GM10847 (cell line): ENCODE measurements around the gene CA10.

Source experiments
- POLR2A ChIP-seq: IDR thresholded peaks from 2 replicates; pipeline ENCODE4 v1.6.1; 2011; ENCODE audit not compliant: insufficient read length; ENCODE audit errors: extremely low read depth

The CA10 gene

DNA sequence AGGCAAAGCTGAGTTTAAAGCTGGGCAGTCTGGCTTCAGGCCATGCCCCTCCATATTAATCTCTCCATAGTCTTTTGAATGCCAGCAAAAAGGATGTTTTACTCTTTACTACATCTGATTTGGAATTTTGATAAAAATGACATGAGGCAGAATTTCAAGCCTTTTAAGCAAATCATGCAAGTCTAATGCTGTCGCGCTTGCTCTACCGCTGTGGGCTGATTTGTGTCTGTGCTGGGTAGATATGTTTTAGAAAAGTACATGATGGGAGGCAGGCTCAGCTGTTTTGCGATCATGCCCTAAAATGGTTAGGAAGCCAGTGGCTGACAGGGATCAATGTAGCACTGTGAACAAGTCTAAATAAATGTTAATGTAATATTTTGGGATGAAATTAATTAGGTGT, 311.9 kb downstream of the CA10 start:
- TF ChIP-seq POLR2A: no peak

DNA sequence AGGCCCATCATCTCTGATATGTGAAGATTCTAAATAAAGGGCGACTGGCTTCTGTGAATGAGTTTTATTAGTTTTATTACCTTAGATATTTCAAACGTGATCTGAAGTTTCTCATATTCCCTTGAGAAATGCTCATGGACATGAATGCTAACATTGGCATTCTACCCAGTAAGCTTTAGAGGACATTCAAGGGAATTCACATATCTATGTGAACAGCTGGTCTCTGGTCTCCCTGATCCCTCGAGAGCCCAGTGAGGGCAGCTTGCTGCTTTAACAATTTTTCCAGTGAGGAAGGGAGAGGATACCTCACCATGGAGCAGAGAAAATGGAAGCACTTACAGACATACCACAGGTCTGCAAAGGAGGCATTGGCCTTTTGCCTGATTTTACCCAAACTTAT, 312.7 kb downstream of the CA10 start:
- no peak for TF ChIP-seq POLR2A

DNA sequence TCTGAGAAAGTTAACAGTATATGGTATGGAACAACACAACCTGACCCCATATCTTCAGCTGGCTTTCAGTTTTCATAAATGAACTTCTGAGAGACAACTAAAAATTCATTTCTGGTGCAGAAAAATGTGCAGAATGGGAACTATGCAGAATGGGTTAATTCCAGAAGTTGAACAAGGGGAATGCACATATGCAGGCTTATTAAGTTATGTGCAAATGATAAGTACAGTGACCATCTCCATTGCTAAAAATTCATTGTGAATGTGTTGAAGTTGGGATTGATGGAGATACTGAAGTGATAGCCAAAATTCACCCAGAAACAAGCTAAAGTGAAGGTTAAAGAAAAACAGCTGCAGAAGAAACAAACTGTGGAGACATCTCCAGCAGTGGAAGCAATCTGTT, 315.8 kb downstream of the CA10 start:
- no peak for TF ChIP-seq POLR2A

DNA sequence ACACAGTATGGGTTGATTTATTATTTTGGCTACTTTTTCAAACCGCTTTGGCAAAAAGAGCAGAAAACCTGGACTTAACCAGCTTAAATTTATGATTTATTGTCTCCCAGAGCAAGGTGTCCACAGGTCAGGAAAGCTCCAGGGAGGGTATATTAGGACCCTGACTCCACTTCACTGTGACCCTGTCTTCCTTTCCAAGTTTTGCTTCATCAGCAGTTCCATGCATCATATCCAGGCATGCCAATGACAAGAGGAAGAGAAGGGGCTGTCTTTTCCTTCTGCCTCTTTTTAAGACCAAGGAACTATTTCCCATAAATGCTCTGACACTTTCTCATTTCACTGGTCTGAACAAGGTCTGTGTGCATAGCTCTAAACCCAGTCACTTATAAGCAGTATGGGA, 316.8 kb downstream of the CA10 start:
- TF ChIP-seq POLR2A: no peak

DNA sequence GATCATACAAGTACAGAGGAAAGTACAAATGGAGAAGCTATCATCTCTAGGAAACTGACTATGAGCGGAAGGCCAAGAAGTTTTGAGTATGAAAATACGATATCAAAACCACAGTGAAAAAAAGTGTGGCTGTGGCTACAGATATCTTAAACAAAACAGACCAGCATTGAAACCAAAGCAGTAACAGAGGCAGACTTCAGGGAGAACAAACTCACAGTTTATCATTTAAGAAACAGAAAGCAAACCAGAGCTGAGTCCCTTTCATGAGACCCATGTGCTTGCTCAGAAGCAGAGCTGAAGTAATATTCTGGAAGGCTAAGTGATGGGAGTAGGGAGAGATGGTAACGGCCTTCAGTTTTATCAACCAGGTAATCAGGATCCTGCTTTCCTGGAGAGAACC, 317.8 kb downstream of the CA10 start:
- TF ChIP-seq POLR2A: no peak

DNA sequence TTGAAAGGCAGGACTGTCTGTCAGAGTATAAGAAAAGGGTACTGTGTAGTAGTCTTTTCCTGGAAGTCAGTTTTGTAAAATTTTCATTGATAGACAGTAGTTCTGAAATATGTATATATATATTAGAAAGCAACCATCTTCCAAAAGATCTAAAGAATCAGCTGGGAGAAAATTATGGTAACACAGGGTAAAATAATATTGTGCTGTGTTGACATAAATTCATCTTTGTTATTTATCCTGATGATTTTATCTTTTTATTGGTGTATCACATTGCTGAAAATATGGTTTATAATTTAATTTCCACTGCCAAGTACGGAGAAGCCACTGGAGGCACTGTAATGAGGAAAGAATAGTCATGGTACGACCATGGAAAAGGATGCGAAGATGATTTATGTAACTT, 324.9 kb downstream of the CA10 start:
- TF ChIP-seq POLR2A: no peak

DNA sequence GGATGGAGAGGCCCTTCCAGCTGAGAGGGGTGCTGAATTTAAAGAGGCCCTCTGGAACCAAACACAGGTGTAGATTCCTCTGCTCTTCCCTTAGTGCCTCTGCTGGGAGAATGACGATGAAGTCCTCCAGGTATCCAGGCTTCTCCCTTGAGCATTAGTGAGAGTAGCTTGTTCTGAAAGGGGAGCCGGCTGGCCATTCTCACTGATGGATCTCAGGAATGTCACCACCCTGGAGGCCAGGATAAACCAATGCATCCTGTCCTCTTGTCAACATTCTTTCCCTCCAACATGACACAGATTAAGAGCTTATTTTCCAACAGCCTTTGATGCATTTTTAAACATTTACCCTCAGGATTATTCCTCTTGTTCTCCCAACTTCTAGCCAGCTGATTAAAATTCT, 325.5 kb downstream of the CA10 start:
- TF ChIP-seq POLR2A: no peak

DNA sequence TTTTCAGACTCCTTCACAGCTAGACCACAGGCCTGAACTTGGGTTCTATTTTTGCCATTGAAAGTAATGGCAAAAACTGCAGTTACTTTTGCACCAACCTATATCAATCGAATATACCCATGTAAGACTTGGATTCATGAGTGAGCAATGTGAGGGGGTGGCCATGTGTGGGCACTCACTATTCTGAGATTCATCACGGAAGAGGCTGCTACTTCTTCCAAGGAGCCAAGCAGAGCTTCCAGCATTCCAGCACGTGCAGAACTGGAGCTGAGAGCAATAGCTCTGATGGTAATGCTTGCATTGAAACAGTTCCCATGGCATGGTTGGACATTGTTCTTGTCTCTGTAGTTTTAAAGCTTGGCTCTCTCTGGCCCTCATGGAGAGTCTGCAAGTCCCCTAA, 327.6 kb downstream of the CA10 start:
- no peak for TF ChIP-seq POLR2A

DNA sequence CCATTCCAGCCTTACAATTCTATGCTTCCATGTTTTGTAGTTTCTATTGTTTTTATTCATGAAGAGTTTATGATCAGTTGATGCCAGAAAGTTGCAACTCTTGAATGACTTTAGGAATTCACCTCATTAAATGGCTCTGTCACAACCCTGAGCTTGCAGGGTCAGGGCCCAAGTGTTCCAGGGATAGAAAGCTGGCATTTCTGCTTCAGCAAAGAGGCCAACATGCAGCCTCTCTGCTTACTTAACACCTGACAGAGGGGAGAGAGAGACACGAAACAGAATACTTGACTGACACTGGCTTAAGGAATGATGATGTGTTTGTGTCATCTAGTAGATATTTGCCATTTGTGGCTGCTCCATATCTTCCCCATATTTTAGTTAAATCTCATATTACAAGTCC, 328.1 kb downstream of the CA10 start:
- TF ChIP-seq POLR2A: no peak

DNA sequence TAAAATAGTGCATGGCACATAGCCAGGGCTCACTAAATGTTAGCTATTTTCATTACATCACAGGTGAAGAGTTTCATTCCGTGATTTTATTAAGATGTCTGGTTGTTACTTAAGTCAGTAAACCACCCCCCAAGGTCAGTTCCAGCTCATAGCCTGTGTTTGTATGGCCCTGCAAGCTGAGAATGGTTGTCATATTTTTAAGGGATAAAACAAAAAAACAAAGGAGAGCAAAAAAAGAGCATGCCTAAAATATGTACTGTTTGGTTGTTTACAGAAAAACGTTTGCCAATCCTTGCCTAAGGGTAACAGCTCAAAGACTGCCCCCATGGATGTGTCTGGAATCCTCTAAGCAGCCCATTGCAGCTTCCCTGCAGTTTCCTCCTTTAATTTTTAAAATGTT, 329.6 kb downstream of the CA10 start:
- TF ChIP-seq POLR2A: no peak

DNA sequence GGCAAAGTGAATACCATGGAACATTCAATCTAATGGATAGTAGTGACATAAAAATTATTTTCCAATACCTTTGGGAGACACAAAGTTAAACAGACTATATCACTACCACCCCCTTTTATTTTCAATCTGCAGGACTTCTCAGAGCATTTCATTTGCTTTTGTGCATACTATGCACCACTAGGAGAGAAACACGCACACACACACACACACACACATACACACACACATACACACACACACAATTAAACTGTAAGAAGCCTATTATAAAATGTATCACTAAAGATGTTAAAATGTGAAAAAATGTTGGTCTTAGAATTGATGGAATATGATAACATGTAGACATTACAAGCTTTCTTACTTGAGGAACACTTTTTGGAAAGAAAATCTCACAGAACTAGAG, 331.4 kb downstream of the CA10 start:
- no peak for TF ChIP-seq POLR2A

DNA sequence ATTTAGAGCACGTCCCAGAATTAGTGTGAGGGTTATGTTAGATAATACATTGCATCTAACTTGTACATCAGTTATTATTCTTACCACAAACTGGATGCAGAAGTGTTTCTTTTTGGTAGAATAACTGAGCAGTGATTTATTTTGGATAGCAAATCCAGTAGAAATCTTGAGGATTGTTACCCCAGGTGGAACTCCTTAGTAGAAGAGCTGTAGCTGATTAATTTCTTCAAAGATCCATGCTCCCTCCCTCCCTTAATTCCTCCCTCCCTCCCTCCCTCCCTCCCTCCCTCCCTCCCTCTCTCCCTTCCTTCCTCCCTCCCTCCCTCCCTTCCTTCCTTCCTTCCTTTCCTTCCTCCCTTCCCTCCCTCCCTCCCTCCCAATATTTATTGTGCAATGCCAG, 337.7 kb downstream of the CA10 start:
- no peak for TF ChIP-seq POLR2A

DNA sequence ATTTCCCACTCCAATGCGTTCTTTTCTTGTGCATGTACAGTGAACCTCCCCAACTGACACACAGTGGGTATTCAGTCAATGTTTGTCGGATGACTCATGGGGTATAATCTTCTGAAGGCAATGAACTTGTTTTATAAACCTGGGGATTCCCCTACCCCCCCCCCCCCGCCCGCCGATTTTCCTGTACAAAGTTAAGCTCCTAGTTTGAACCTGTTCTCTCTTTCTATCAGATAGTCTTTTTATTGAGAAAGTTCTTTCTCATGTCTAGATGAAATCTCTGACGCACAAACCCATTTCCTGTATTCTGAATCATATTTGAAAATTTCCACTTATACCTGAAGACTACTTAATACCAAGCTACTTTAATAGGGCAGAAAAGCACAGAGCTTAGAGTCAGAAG, 338.3 kb downstream of the CA10 start:
- no peak for TF ChIP-seq POLR2A

DNA sequence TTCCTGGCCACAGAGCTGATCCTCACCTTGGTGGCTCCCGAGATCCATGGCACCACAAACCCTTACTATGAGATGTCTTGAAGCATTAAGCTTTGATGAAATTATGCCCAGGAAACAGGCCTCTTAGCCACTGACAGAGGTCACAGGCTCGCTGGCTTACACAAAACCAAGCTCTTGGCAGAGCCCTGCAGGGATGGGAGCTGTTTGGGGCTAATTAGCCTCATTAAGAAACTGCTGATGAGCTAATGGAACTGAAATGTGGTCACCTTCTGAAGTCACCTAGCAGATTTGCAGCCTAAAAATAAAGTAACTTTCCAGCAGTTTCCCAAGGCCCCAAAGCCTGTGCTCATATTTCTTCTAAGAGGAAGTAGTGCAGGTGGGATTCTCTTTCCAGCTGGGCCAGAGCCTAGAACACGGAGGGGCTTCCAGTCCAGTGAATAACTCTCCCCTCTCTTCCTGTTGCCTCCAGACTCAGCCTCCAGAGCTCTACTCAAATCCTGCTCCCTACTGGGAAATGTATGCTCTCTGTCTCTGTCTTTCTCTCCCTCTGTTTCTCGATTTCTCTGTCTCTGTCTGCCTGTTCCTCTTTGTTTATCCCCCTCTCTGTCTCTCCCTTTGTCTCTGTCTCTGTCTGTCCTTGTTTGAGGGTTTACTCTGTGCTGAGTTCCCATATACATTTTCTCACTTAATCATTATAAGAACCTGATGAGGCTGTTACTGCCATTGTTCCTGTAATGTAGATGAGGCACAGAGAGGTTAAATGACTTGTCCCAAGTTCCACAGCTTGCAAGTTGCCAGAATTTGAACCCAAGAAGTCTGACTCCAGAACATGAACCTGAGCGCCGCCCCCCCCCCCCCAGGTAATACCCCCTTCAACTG, 338.9 kb downstream of the CA10 start:
- TF ChIP-seq POLR2A: no peak

DNA sequence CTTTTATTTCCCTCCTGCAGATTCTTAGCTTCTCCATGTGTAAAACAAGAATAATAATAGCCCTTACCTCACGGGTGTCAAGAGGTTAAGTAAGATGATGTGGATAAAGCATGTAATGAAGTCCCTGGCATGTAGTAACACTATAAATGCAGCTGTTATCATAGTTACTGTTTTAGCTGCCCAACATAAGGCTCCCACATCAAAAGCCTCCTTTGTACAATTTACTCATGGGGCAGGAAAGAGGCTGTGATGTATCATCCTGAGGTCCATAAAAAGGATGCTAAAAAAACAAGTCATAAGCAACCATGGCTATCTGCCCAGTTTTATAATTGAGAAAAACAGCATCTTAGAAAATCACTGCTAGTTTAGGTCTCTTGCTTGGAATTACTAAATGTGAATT, 339.7 kb downstream of the CA10 start:
- TF ChIP-seq POLR2A: no peak

DNA sequence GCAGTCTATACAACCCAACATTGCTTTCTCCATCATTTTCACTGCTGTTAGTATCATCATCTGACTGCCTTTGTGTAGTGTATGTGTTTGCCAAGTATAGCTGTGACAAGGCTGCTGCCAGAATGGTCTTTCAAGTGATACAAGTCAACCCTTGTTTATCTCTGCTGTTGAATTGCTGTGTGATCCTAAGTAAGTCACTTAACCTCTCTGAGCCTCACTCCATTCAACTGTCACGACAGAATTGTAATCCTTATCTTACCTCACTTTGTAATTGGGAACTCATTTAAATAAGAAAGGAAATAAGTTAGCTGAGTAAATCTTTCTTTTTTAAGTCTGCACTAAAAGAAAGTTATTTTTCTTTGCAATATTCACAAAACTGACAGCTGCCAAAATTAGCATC, 340.6 kb downstream of the CA10 start:
- TF ChIP-seq POLR2A: no peak

DNA sequence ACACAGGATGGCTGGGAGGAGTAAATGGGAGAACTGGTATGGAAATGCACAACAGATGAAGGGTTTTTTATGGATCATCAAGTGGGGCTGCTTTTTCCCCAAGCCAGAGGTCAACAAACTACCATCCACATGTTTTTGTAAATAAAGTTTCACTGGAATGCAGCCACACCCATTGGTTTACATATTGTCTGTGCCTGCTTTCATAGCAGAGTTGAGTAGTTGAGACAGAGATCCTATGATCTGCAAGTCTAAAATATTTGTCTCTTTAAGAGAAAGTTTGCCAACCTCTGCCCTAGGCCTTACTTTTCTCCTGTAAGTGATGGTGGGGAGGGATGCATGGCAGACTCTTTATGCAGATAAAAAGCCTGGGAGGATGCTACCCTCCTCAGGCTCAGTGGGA, 341.4 kb downstream of the CA10 start:
- TF ChIP-seq POLR2A: no peak
